Upper lobe of left lung (tissue), 4 donors: ENCODE measurements around the gene ACOXL.

Experiments used
- CTCF ChIP-seq, 6 experiments: fragments of 450-650 bp in 4 of 6; fragments of 200-600 bp in 2 of 6; sonication (generic) in 2 of 6; IDR thresholded peaks; one replicate each; pipeline ENCODE4 v1.5.1; 2016 to 2019; ENCODE audit warnings: antibody characterized with exemption in 6 of 6
- EP300 ChIP-seq, 4 donors: sonication (generic); formaldehyde crosslinking; IDR thresholded peaks; one replicate each; pipeline ENCODE4 v1.5.1; 2017; ENCODE audit warnings: antibody characterized with exemption in 4 of 4, control low read depth in 2 of 4
- POLR2A ChIP-seq, 4 donors: fragments of 450-650 bp; IDR thresholded peaks; one replicate each; pipeline ENCODE4 v1.5.1; 2016 to 2017; ENCODE audit warnings: antibody characterized with exemption in 4 of 4, mild to moderate bottlenecking in 2 of 4

- no peak for TF ChIP-seq CTCF (IDR thresholded peaks at IDR 0.05)
- TF ChIP-seq POLR2A (IDR thresholded peaks at IDR 0.05), result no peak
- TF ChIP-seq EP300 (IDR thresholded peaks at IDR 0.05), result no peak
Observed at GRCh38 chr2:111143843-111144198, 411.4 kb downstream of the ACOXL start.
